Endothelial cell of umbilical vein (primary cell): Measurements from ENCODE around the gene SYNPO. TPM values are rescaled to one million over a fixed set of nuclear protein-coding genes. Genes with fewer than 3 reads are reported as not detected.

Experiments used
- BruUV-seq: library from RNA; stranded (reverse); fragments of 400-500 nt; replicated peaks from 2 replicates; lab custom pipeline; 2021; lab: Mats Ljungman, UMichigan
- CTCF ChIA-PET: fragments of 300-600, 350-600 bp; sonication (Branson Sonifier 250); formaldehyde crosslinking; loops from one replicate; lab custom pipeline; 2021; ENCODE audit warnings: antibody characterized with exemption, inconsistent platforms; lab: Charles Lee
- POLR2A ChIA-PET: fragments of 300-600, 350-600 bp; sonication (Branson Sonifier 250); formaldehyde crosslinking; loops from one replicate; lab custom pipeline; 2021; ENCODE audit warnings: antibody characterized with exemption, inconsistent platforms; lab: Charles Lee
- DNase-seq: peaks from one replicate; pipeline ENCODE4 v3.0.0-alpha.2; 2011; ENCODE audit warnings: low read depth, low spot score
- FAIRE-seq: peaks from 2 replicates; lab custom pipeline; 2011; peaks lifted over from hg19 to GRCh38; lab: Jason Lieb, UNC
- H2AFZ ChIP-seq: 2 replicates; pipeline ENCODE4 v1.6.0; 2012; ENCODE audit warnings: low read depth, low read length, control low read depth, inconsistent platforms
- H3K27ac ChIP-seq: 2 replicates; pipeline ENCODE4 v1.5.1; 2011; ENCODE audit warnings: low read depth, mild to moderate bottlenecking, control low read depth, low read length, moderate library complexity; ENCODE audit not compliant: insufficient read depth
- H3K27me3 ChIP-seq, 2 experiments: 2 replicates each; pipeline versions ENCODE4 v1.6.0 to v1.6.1; 2011; ENCODE audit warnings: low read length in 2 of 2, mixed read lengths in 1 of 2; ENCODE audit not compliant: control insufficient read depth in 2 of 2, insufficient read depth in 2 of 2
- H3K36me3 ChIP-seq, 2 experiments: 2 replicates in 1 of 2; 3 replicates in 1 of 2; pipeline ENCODE4 v1.5.1; 2011; ENCODE audit warnings: low read length in 2 of 2, mild to moderate bottlenecking in 1 of 2, moderate library complexity in 1 of 2; ENCODE audit not compliant: control insufficient read depth in 2 of 2, insufficient read depth in 2 of 2; ENCODE audit errors: extremely low read depth in 1 of 2
- H3K4me1 ChIP-seq: 3 replicates; pipeline ENCODE4 v1.5.1; 2011; ENCODE audit warnings: mild to moderate bottlenecking, low read length; ENCODE audit not compliant: control insufficient read depth, insufficient read depth; ENCODE audit errors: extremely low read depth
- H3K4me2 ChIP-seq: 2 replicates; pipeline ENCODE4 v1.6.1; 2011; ENCODE audit warnings: low read length, control low read depth, mixed read lengths; ENCODE audit not compliant: insufficient read depth
- H3K4me3 ChIP-seq, 3 experiments: fragments of 200-600 bp in 1 of 3; sonication (generic), shearing (Covaris generic) in 1 of 3; replicated peaks in 1 of 3; 2 replicates each; pipeline ENCODE4 v1.5.1; 2011 to 2016; ENCODE audit warnings: control low read depth in 3 of 3, low read length in 3 of 3, mild to moderate bottlenecking in 2 of 3, inconsistent platforms in 1 of 3, low read depth in 1 of 3, moderate library complexity in 1 of 3; ENCODE audit not compliant: insufficient read depth in 1 of 3
- H3K79me2 ChIP-seq: 2 replicates; pipeline ENCODE4 v1.6.0; 2012; ENCODE audit warnings: low read length, inconsistent platforms; ENCODE audit not compliant: control insufficient read depth, insufficient read depth
- H3K9ac ChIP-seq: replicated peaks from 2 replicates; pipeline ENCODE3; 2011; ENCODE audit warnings: low read length, control low read depth; ENCODE audit not compliant: insufficient read depth; ENCODE audit errors: extremely low read depth
- H3K9me1 ChIP-seq: replicated peaks from 3 replicates; pipeline ENCODE4 v1.6.0; 2011; ENCODE audit warnings: mild to moderate bottlenecking, low read length; ENCODE audit not compliant: control insufficient read depth, insufficient read depth; ENCODE audit errors: extremely low read depth
- H3K9me3 ChIP-seq: replicated peaks from 2 replicates; pipeline ENCODE4 v1.5.1; 2012; ENCODE audit warnings: low read length, inconsistent platforms; ENCODE audit not compliant: control insufficient read depth, insufficient read depth
- H4K20me1 ChIP-seq: replicated peaks from 2 replicates; pipeline ENCODE3; 2011; ENCODE audit warnings: mild to moderate bottlenecking, low read length; ENCODE audit not compliant: control insufficient read depth, insufficient read depth; ENCODE audit errors: extremely low read depth
- EZH2 ChIP-seq: IDR thresholded peaks from 2 replicates; pipeline ENCODE4 v1.6.1; 2012; ENCODE audit warnings: borderline replicate concordance, low read depth, mild to moderate bottlenecking, moderate library complexity, low read length, inconsistent platforms; ENCODE audit not compliant: severe bottlenecking
- GATA2 ChIP-seq: IDR thresholded peaks from 2 replicates; pipeline ENCODE4 v1.7.0; 2011; ENCODE audit warnings: low read depth, mild to moderate bottlenecking, moderate library complexity, mixed read lengths, low read length; ENCODE audit not compliant: insufficient read length, insufficient read depth
- JUN ChIP-seq: IDR thresholded peaks from 2 replicates; pipeline ENCODE4 v1.6.1; 2011; ENCODE audit warnings: borderline replicate concordance, low read depth; ENCODE audit not compliant: insufficient read length, insufficient read depth
- MYC ChIP-seq: IDR thresholded peaks from one replicate; pipeline ENCODE4 v1.6.1; 2011; ENCODE audit warnings: mild to moderate bottlenecking, low read depth, low read length
- POLR2A ChIP-seq: IDR thresholded peaks from 2 replicates; pipeline ENCODE4 v1.6.1; 2012; ENCODE audit warnings: low read depth, mild to moderate bottlenecking, control low read depth, low read length
- POLR2AphosphoS5 ChIP-seq: IDR thresholded peaks from 2 replicates; pipeline ENCODE4 v1.6.1; 2012; ENCODE audit warnings: low read depth, mild to moderate bottlenecking, control low read depth, low read length, moderate library complexity; ENCODE audit not compliant: insufficient read depth
- dilution Hi-C: fragments of 300-500 bp; cut with MboI; formaldehyde crosslinking; loops from one replicate; pipeline ENCODE4 v1.15.0; 2019; ENCODE audit warnings: low sequenced_read_pairs; ENCODE audit not compliant: extremely low pct_ligation_motif_present
- intact Hi-C: fragments of 100-400 bp; cut with micrococcal nuclease; formaldehyde crosslinking; loops from one replicate; pipeline ENCODE4 v1.10.0; 2022
- polyA plus RNA-seq, 4 experiments: library from polyadenylated mRNA; depleted of rRNA in 3 of 4; stranded (reverse) in 3 of 4; unstranded in 1 of 4; fragments of >200 nt; gene quantifications; 2 replicates each; pipeline versions ENCODE4 v1.2.1 to v1.2.3, GENCODE V29; 2011 to 2012; ENCODE audit warnings: missing spikeins in 1 of 4
- total RNA-seq: library from RNA; stranded (reverse); gene quantifications from 2 replicates; pipeline ENCODE4 v1.2.3, GENCODE V29; 2021
- TF ChIP-seq, protein P1 (sequence below): IDR thresholded peaks from 2 replicates; pipeline ENCODE4 v1.6.1; 2011; ENCODE audit not compliant: insufficient read depth, insufficient read length
- TF ChIP-seq, protein P2 (sequence below), 2 donors: IDR thresholded peaks; 1 replicate in 1 of 2; 2 replicates in 1 of 2; pipeline ENCODE4 v1.5.1; 2011; ENCODE audit warnings: low read length in 2 of 2, mild to moderate bottlenecking in 2 of 2, moderate library complexity in 2 of 2, control low read depth in 1 of 2, inconsistent platforms in 1 of 2, low read depth in 1 of 2; ENCODE audit not compliant: insufficient read depth in 1 of 2; ENCODE audit errors: extremely low read depth in 1 of 2

The SYNPO gene
- total and polyA plus RNA-seq, 2 donors (not counting 3 experiments of a cell fraction or from before 2014, with no cell fraction given) = 68.4 to 121 TPM

DNA sequence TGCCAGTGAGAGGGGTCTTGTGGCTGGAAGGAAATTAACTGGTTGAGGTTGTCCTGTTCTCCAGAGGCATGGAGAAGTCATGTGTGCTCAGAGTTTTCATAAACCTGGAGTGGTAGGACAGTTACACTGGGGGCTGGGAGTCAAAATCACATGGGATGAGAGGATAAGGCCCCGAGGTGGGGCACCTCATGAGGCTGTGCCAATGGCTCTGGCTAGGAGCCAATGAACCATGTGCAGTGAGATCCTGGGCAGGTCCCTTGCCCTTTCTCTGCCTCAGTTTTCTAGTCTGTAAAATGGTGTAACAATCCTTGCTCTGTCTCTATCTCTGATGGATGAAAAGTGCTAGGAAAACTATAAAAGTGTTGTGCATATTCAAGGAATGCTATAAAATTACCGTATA lies 7.0 kb upstream of the SYNPO start:
- Histone ChIP-seq H3K4me2 (no peak overlapping the region), H3K27me3 (no peaks in the 10 kb centered on the region), H2AFZ (no peak overlapping the region), H3K4me3 (no peak overlapping the region), H4K20me1 (no peaks in the 10 kb centered on the region), H3K9ac (no peak overlapping the region), H3K9me3 (no peaks in the 10 kb centered on the region), H3K79me2 (no peaks in the 10 kb centered on the region), H3K36me3 (peaks cover 0 to 21% of the 10 kb centered on the region in 2 experiments), H3K9me1 (no peaks in the 10 kb centered on the region), H3K27ac (no peak overlapping the region), H3K4me1 (peaks cover 37% of the 10 kb centered on the region)
- BruUV-seq = no TSS peak
- DNase-seq (no peak), FAIRE-seq (no peak)
- intact Hi-C loops = no loop called here
- TF ChIP-seq GATA2 (no peak), MYC (no peak), JUN (no peak), POLR2AphosphoS5 (no peak), EZH2 (no peak), POLR2A (no peak)
- TF ChIP-seq, protein P1, sequence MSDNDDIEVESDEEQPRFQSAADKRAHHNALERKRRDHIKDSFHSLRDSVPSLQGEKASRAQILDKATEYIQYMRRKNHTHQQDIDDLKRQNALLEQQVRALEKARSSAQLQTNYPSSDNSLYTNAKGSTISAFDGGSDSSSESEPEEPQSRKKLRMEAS = no peak
- TF ChIP-seq, protein P2, sequence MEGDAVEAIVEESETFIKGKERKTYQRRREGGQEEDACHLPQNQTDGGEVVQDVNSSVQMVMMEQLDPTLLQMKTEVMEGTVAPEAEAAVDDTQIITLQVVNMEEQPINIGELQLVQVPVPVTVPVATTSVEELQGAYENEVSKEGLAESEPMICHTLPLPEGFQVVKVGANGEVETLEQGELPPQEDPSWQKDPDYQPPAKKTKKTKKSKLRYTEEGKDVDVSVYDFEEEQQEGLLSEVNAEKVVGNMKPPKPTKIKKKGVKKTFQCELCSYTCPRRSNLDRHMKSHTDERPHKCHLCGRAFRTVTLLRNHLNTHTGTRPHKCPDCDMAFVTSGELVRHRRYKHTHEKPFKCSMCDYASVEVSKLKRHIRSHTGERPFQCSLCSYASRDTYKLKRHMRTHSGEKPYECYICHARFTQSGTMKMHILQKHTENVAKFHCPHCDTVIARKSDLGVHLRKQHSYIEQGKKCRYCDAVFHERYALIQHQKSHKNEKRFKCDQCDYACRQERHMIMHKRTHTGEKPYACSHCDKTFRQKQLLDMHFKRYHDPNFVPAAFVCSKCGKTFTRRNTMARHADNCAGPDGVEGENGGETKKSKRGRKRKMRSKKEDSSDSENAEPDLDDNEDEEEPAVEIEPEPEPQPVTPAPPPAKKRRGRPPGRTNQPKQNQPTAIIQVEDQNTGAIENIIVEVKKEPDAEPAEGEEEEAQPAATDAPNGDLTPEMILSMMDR (IDR thresholded peaks at IDR 0.05; ENCODE audit: extremely low read depth in 1 of 2, insufficient read depth in 1 of 2, low read depth in 1 of 2, low read length in 2 of 2) = no peak
- ChIA-PET CTCF (interaction anchor here (1.4 to 1.6 kb wide), 3 partner anchors 14 to 73 kb away, joined by 4 to 9 read pairs (median 4); no protein-coding TSS in a partner anchor), POLR2A (no interaction called here)
- dilution Hi-C loops = no loop called here
